ENCODE data around the gene SERPINE1. TPM values are rescaled to one million over a fixed set of nuclear protein-coding genes. Genes with fewer than 3 reads are reported as not detected.
A peak's percentile ranks its signal among the peaks of the same experiment; 100 is the strongest.
"Not testable (repeated sequence)": the region's sequence is repeated elsewhere in the genome, so short reads cannot be mapped to it uniquely, and the experiment has no call there.

The SERPINE1 gene
- total and polyA plus RNA-seq, 2 of the 13 experiments (the other 11 are each of a cell fraction or from before 2014, with no cell fraction given): 21.2 to 1,576 TPM

GRCh38 chr7:101103701-101104100, 23.2 kb upstream of the SERPINE1 start:
- in situ Hi-C loops (cut with HindIII; ENCODE audit: extremely low pct_ligation_motif_present, low pct_unique_long_range_greater_than_20kb); CTCF ChIA-PET (ENCODE audit: low intra/inter-chr PET ratio, low total read pairs); H3K79me2 ChIP-seq (ENCODE audit: insufficient read depth, low read length); H2AFZ ChIP-seq (ENCODE audit: low read length); intact Hi-C loops (cut with micrococcal nuclease; ENCODE audit: unreplicated experiment); H3K9me3 ChIP-seq (ENCODE audit: low read length); H3K36me3 ChIP-seq (replicated peaks in 1 of 2; ENCODE audit: control insufficient read depth in 1 of 2, insufficient read depth in 2 of 2, low read length in 2 of 2); FAIRE-seq; H3K27me3 ChIP-seq (ENCODE audit: control insufficient read depth in 1 of 2, insufficient read depth in 2 of 2, low read length in 2 of 2); BruUV-seq (replicated peaks); H4K20me1 ChIP-seq (ENCODE audit: insufficient read depth, low read length): not testable (repeated sequence)
- peak overlapping the region; percentile 71 for H3K4me2 ChIP-seq (ENCODE audit: low read depth, low read length)
- peak overlapping the region in 1 of 3 experiments; percentile 39; a peak in 2 of 6 replicates for H3K4me3 ChIP-seq (replicated peaks in 1 of 3; ENCODE audit: insufficient read depth in 1 of 3, low read depth in 2 of 3, low read length in 3 of 3)
- H3K27ac ChIP-seq (ENCODE audit: extremely low read length, insufficient read depth, low read length): peak overlapping the region; percentile 87
- DNase-seq (ENCODE audit: low spot score): peak; percentile 31
- POLR2A ChIA-PET: interaction anchor here (1.0 to 6.3 kb wide), 5 partner anchors 14 to 214 kb away, joined by 3 to 56 read pairs (median 5); partner anchors contain the start of genes SERPINE1 and UFSP1
- H3K4me1 ChIP-seq (ENCODE audit: insufficient read depth, low read length): peaks cover 95% of the 10 kb centered on the region
- H3K9ac ChIP-seq (ENCODE audit: insufficient read depth, low read depth, low read length): peak overlapping the region; percentile 57
- TF ChIP-seq ZNF781 (CRISPR knock-in tag; IDR thresholded peaks at IDR 0.05; ENCODE audit: borderline replicate concordance, not compliant biosample characterization) (peak; percentile 23), ZNF33B (CRISPR knock-in tag; IDR thresholded peaks at IDR 0.05) (0 out of 2 replicates have a peak, but pooled peaks have one; percentile 1), BCL3 (CRISPR knock-in tag; IDR thresholded peaks at IDR 0.05) (0 out of 2 replicates have a peak, but pooled peaks have one; percentile 8), EED (CRISPR knock-in tag; IDR thresholded peaks at IDR 0.05) (0 out of 2 replicates have a peak, but pooled peaks have one; percentile 30), WIZ (CRISPR knock-in tag; IDR thresholded peaks at IDR 0.05) (0 out of 2 replicates have a peak, but pooled peaks have one; percentile 1), THRA (CRISPR knock-in tag; IDR thresholded peaks at IDR 0.05; ENCODE audit: borderline replicate concordance) (0 out of 2 replicates have a peak, but pooled peaks have one; percentile 5), ZNF337 (CRISPR knock-in tag; IDR thresholded peaks at IDR 0.05; ENCODE audit: borderline replicate concordance, low read depth) (0 out of 2 replicates have a peak, but pooled peaks have one; percentile 63), ZFP82 (CRISPR knock-in tag; IDR thresholded peaks at IDR 0.05; ENCODE audit: borderline replicate concordance) (0 out of 2 replicates have a peak, but pooled peaks have one; percentile 1), KDM2A (CRISPR knock-in tag; IDR thresholded peaks at IDR 0.05; ENCODE audit: borderline replicate concordance, low read depth) (0 out of 2 replicates have a peak, but pooled peaks have one; percentile 8)
- peak; percentile 16; the same call in 2 of the 3 replicates for ATAC-seq
- WGBS (ENCODE audit: low lambda C conversion rate): 22% methylated on average over 10 of the region's 10 CpGs

Measured in HepG2 (cell line).